ENCODE data around the gene ENOX2.

ENOX2 gene

GRCh38 chrX:130789793-130790192 lies 113.2 kb downstream of the ENOX2 start:
- Histone ChIP-seq H2AFZ (ENCODE audit: low read depth, low read length) (no peak overlapping the region), H3K9ac (ENCODE audit: low read depth, low read length) (no peak overlapping the region), H3K27me3 (ENCODE audit: insufficient read depth, low read length, poor library complexity) (no peaks in the 10 kb centered on the region), H3K9me3 (ENCODE audit: insufficient read depth, low read length, severe bottlenecking) (no peaks in the 10 kb centered on the region), H3K4me3 (ENCODE audit: low read depth in 1 of 2, low read length in 2 of 2) (no peak overlapping the region), H3K79me2 (ENCODE audit: insufficient read depth, low read length) (no peaks in the 10 kb centered on the region), H3K27ac (ENCODE audit: low read length) (no peak overlapping the region), H3K4me2 (ENCODE audit: insufficient read depth, low read length) (no peak overlapping the region), H3K4me1 (ENCODE audit: insufficient read depth, low read length) (no peaks in the 10 kb centered on the region), H3K36me3 (ENCODE audit: insufficient read depth, low read length) (no peaks in the 10 kb centered on the region), H4K20me1 (ENCODE audit: insufficient read depth, low read length) (no peaks in the 10 kb centered on the region)
- no peak for DNase-seq
- TF ChIP-seq CTCF (IDR thresholded peaks at IDR 0.05; ENCODE audit: borderline replicate concordance, extremely low read depth, low read length, poor library complexity, severe bottlenecking) (no peak), EZH2 (IDR thresholded peaks at IDR 0.05; ENCODE audit: borderline replicate concordance, low read depth, low read length, severe bottlenecking) (no peak)
- no peak for ATAC-seq (ENCODE audit: insufficient read depth, low read depth)

GRCh38 chrX:130788786-130789581 lies 114.0 kb downstream of the ENOX2 start:
- H3K4me2 ChIP-seq (ENCODE audit: insufficient read depth, low read length) = no peak overlapping the region
- H3K4me1 ChIP-seq (ENCODE audit: insufficient read depth, low read length) = no peaks in the 10 kb centered on the region
- no peaks in the 10 kb centered on the region for H3K9me3 ChIP-seq (ENCODE audit: insufficient read depth, low read length, severe bottlenecking)
- no peak for TF ChIP-seq EZH2 (IDR thresholded peaks at IDR 0.05; ENCODE audit: borderline replicate concordance, low read depth, low read length, severe bottlenecking)
- TF ChIP-seq CTCF (IDR thresholded peaks at IDR 0.05; ENCODE audit: borderline replicate concordance, extremely low read depth, low read length, poor library complexity, severe bottlenecking) = no peak
- no peak overlapping the region for H3K4me3 ChIP-seq (ENCODE audit: low read depth in 1 of 2, low read length in 2 of 2)
- no peaks in the 10 kb centered on the region for H3K79me2 ChIP-seq (ENCODE audit: insufficient read depth, low read length)
- DNase-seq (no peak), ATAC-seq (ENCODE audit: insufficient read depth, low read depth) (no peak)
- no peaks in the 10 kb centered on the region for H3K27me3 ChIP-seq (ENCODE audit: insufficient read depth, low read length, poor library complexity)
- no peak overlapping the region for H3K27ac ChIP-seq (ENCODE audit: low read length)
- no peaks in the 10 kb centered on the region for H3K36me3 ChIP-seq (ENCODE audit: insufficient read depth, low read length)
- H2AFZ ChIP-seq (ENCODE audit: low read depth, low read length) = no peak overlapping the region
- no peaks in the 10 kb centered on the region for H4K20me1 ChIP-seq (ENCODE audit: insufficient read depth, low read length)
- H3K9ac ChIP-seq (ENCODE audit: low read depth, low read length) = no peak overlapping the region

- Histone ChIP-seq H3K4me2 (ENCODE audit: insufficient read depth, low read length) (no peak overlapping the region), H3K79me2 (ENCODE audit: insufficient read depth, low read length) (no peaks in the 10 kb centered on the region), H3K36me3 (ENCODE audit: insufficient read depth, low read length) (no peaks in the 10 kb centered on the region), H3K4me3 (ENCODE audit: low read depth in 1 of 2, low read length in 2 of 2) (no peak overlapping the region), H3K9me3 (ENCODE audit: insufficient read depth, low read length, severe bottlenecking) (no peaks in the 10 kb centered on the region), H3K9ac (ENCODE audit: low read depth, low read length) (no peak overlapping the region), H2AFZ (ENCODE audit: low read depth, low read length) (no peak overlapping the region), H3K27ac (ENCODE audit: low read length) (no peak overlapping the region), H4K20me1 (ENCODE audit: insufficient read depth, low read length) (no peaks in the 10 kb centered on the region), H3K27me3 (ENCODE audit: insufficient read depth, low read length, poor library complexity) (no peaks in the 10 kb centered on the region), H3K4me1 (ENCODE audit: insufficient read depth, low read length) (no peaks in the 10 kb centered on the region)
- TF ChIP-seq EZH2 (IDR thresholded peaks at IDR 0.05; ENCODE audit: borderline replicate concordance, low read depth, low read length, severe bottlenecking) = no peak
- TF ChIP-seq CTCF (IDR thresholded peaks at IDR 0.05; ENCODE audit: borderline replicate concordance, extremely low read depth, low read length, poor library complexity, severe bottlenecking) = no peak
- DNase-seq = no peak
- ATAC-seq (ENCODE audit: insufficient read depth, low read depth) = no peak
Measured at GRCh38 chrX:130786030-130786429, 117.0 kb downstream of the ENOX2 start.

All from DND-41 (cell line).